Urinary bladder (tissue), 4 donors: ENCODE data around the gene SMC6. TPM values are rescaled to one million over a fixed set of nuclear protein-coding genes. Genes with fewer than 3 reads are reported as not detected.

Source experiments
- DNase-seq: peaks from one replicate; pipeline ENCODE4 v3.0.0-alpha.2; 2015; ENCODE audit errors: extremely low spot score
- H3K27ac ChIP-seq: one replicate; pipeline ENCODE4 v1.5.1; 2013; ENCODE audit warnings: low read depth, mild to moderate bottlenecking, moderate library complexity
- H3K36me3 ChIP-seq: one replicate; pipeline ENCODE4 v1.6.1; 2013; ENCODE audit warnings: mild to moderate bottlenecking, moderate library complexity; ENCODE audit not compliant: insufficient read depth
- H3K4me1 ChIP-seq: one replicate; pipeline ENCODE4 v1.6.1; 2013; ENCODE audit warnings: mild to moderate bottlenecking, moderate library complexity; ENCODE audit not compliant: insufficient read depth
- H3K4me3 ChIP-seq: one replicate; pipeline ENCODE4 v1.5.1; 2013; ENCODE audit warnings: low read depth, low read length
- WGBS: extraction: QIAGEN DNeasy Blood & Tissue Kit; methylation state at CpG from one replicate; pipeline ENCODE4 v1.1.7; 2013; 5-methylcytosine and 5-hydroxymethylcytosine counted together
- polyA plus RNA-seq: library from polyadenylated mRNA; stranded (reverse); fragments of 200-250 nt; gene quantifications from one replicate; pipeline ENCODE4 v1.2.3, GENCODE V29; 2013
- total RNA-seq: library from RNA; depleted of rRNA; stranded (reverse); fragments of >200 nt; gene quantifications from one replicate; pipeline ENCODE4 v1.2.3, GENCODE V29; 2014
- donor health status: healthy with polysubstance abuse.
- donor health status: healthy.

SMC6 gene, protein sequence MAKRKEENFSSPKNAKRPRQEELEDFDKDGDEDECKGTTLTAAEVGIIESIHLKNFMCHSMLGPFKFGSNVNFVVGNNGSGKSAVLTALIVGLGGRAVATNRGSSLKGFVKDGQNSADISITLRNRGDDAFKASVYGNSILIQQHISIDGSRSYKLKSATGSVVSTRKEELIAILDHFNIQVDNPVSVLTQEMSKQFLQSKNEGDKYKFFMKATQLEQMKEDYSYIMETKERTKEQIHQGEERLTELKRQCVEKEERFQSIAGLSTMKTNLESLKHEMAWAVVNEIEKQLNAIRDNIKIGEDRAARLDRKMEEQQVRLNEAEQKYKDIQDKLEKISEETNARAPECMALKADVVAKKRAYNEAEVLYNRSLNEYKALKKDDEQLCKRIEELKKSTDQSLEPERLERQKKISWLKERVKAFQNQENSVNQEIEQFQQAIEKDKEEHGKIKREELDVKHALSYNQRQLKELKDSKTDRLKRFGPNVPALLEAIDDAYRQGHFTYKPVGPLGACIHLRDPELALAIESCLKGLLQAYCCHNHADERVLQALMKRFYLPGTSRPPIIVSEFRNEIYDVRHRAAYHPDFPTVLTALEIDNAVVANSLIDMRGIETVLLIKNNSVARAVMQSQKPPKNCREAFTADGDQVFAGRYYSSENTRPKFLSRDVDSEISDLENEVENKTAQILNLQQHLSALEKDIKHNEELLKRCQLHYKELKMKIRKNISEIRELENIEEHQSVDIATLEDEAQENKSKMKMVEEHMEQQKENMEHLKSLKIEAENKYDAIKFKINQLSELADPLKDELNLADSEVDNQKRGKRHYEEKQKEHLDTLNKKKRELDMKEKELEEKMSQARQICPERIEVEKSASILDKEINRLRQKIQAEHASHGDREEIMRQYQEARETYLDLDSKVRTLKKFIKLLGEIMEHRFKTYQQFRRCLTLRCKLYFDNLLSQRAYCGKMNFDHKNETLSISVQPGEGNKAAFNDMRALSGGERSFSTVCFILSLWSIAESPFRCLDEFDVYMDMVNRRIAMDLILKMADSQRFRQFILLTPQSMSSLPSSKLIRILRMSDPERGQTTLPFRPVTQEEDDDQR
- total RNA-seq (50.0 TPM), polyA plus RNA-seq (7.6 TPM)

DNA sequence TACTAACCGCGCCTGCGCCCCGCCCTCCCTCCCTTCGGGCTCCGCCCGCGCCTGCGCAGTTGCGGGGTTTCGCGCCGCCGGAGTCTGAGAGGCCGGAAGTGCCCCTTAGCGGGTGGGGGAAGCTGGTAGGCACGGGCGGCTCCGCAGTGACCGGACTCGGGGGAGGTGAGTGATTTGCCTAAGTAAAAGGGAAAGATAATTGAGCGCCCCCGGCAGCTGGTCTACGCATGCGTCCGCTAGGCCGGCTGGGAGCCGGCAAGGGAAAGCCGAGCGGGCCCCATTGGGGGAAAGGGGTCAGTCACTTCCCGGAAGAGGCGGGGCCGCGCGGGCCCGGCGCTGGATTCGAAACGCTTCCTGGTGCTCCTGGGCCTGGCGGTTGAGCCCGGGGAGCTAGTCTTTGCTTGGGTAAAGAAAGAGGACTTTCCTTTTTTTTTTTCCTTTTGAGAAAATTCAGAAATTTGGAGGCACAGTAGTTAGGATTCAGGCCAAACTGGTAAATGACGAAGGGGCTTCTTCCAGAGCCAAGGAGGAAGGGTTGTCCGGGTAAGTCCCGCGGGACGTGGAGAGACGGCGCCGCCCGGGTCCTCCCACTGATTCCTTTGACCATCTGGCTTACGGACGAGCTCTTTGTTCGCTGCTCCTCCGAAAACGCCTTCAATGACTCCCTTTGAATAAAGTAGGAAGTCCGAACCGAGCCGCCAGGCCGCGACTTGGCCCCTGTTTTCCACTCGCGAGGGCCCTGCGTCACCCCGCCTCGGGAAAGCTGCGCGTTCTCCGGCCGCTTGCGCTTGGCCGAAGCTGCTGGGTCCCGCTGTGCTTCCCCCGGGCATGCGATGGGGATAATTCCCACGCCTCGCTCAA, at the start of gene SMC6, which contains the start of gene GEN1:
SMC6 (minus strand) TSS at position 8 of the 861 bp plus-strand sequence. CDS start 7,864 bp downstream, outside the sequence.
GEN1 (plus strand) TSS at position 336 of the 861 bp plus-strand sequence. CDS start 5,806 bp downstream, outside the sequence.
- Histone ChIP-seq H3K4me1 (no peaks in the 10 kb centered on the region), H3K36me3 (no peaks in the 10 kb centered on the region), H3K4me3 (peak within 1 kb of the TSS; percentile 89), H3K27ac (peak within 1 kb of the TSS; percentile 98)
- DNase-seq, result peak; percentile 83
- WGBS, result under 1% methylated on average over 76 of the region's 76 CpGs

DNA sequence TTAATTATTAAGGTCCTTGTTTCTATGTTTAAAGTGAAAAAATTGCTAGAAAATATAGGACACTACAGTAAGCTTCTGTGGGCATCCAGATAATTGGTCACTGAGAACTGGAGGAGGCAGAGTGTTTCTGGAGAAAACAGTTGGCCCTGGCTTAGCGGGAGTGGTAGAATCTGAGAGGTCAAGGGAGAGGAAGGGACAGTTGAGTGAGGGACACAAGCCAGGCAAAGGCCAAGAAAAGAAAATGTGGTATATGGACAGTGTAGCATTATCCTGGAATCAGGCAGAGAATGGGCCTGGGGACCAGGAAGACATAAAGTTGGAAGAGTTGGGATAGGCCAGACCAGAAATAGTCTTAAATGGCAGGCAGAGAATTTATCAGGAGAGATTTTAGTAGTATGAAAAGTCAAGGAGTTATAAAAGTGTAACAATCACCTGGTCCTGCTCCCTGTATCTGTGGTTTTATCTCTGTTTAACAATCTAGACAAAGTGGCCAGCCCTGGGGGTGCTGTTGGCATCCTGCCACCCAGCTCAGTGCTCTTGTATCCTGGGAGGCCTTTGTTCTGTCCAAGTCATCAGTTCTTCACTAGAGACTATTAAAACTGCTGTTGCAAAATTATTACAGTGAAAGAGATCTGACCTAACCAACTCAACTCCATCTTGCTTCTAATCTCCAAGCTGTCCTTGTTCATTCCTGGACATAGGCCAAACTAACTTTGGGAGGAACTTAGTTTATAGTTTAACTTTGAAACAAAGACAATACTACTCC, 47.3 kb upstream of the SMC6 start:
- Histone ChIP-seq H3K4me1 (no peaks in the 10 kb centered on the region), H3K27ac (no peak overlapping the region), H3K4me3 (no peak overlapping the region), H3K36me3 (no peaks in the 10 kb centered on the region)
- DNase-seq, result no peak
- WGBS, result 94% methylated on average over 1 of the region's 1 CpG

DNA sequence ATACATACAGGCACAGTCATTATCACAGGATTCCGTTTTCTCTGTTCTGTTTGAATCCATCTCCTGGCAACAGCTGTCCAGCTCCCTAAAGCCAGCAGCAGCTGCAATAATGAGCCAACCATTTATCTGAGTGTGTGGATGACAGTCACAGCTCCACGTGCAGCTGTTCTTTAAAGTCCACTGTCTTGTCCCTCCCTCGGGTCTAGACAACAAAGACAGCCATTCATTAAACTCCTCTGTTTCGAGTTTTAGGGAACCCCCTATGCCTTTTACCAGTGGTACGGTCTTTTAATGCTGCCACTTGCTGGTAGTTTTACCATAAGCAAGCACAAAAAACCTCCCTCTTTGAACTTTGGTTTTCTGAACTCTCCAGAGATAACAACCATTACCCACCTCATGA, 46.6 kb upstream of the SMC6 start:
- 38% methylated on average over 5 of the region's 5 CpGs for WGBS
- no peak for DNase-seq
- Histone ChIP-seq H3K36me3 (no peaks in the 10 kb centered on the region), H3K27ac (no peak overlapping the region), H3K4me1 (no peaks in the 10 kb centered on the region), H3K4me3 (no peak overlapping the region)

DNA sequence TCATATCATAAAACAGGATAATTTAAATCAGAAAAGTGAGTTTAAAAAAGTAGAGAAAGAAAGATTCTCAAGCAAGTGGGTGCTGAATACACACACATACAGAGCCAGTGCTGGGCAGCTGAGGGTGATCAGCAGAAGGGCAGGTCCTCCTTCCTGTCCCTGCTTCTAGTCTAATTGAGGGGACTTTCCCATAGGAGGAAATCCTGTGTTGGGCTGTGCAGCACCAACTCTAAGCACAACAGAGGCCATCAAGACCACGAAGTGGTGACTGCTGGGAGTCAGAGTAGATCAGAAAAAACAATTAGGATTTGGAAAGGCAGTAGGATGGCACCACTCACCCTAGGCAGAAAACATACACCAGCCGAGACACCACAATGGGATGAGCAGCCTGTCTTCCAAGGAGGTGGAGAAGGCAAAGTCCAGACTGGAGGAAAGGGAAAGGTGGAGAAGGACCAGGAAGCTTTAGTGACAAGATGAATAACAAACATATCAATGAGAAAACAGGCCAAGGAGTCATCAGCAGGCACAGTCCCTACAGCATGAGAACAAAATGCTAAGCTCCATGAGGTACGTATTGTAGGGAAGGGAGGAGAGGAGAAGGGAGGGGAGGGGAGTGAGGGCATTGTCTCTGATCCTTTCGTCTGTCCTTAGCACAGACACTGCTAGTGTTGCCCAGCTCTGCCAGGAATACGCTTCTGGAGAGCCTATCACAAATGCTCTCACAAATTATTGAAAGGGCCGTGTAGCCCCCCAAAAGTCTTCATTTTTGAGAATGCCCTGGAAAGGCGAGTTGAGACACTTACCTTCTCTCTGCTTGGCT, 45.9 kb upstream of the SMC6 start:
- 62% methylated on average over 7 of the region's 7 CpGs for whole genome bisulfite sequencing
- H3K4me3 ChIP-seq, result no peak overlapping the region
- no peak for DNase-seq
- H3K36me3 ChIP-seq, result no peaks in the 10 kb centered on the region
- no peaks in the 10 kb centered on the region for H3K4me1 ChIP-seq
- no peak overlapping the region for H3K27ac ChIP-seq

DNA sequence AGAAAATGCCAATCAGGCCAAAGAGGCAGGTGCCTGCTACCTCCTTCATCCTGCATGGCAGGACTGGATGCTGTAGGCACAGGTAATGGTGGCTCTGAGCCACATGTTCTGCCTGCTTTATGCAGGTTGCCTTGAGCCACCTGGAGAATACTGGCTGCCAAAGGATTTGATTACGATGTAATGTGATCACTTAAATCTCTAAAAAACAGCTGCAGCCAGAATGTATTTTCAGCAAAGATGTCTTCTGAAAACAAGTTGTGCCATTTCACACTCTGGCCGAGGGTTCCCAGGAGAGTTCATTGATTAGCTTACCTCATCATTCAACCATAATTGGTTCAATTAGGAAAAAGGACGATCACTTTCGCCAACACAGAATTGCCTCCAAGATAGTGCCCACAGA, 44.7 kb upstream of the SMC6 start:
- WGBS, result 89% methylated on average over 4 of the region's 4 CpGs
- no peaks in the 10 kb centered on the region for H3K36me3 ChIP-seq
- H3K4me3 ChIP-seq, result no peak overlapping the region
- H3K4me1 ChIP-seq, result no peaks in the 10 kb centered on the region
- no peak overlapping the region for H3K27ac ChIP-seq
- no peak for DNase-seq

DNA sequence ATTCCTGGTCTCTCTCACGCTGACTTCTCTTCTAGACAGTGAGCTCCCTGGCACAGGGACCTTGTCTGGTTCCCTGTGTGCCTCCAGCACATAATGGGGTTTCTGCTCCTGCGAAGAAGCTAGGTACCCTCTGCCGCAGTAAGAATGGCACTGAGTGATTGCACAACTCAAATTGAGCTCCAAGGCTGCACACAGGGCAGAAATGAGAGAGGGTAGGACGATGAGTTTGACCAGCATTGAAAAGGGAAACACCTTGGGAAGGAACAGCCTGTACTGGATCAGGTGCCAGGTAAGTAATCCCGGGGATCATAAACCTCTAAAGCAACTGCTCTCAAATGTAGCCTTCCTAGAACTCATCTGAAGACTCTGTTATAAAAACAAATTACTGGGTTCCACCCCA, 41.7 kb upstream of the SMC6 start:
- DNase-seq, result no peak
- H3K27ac ChIP-seq, result no peak overlapping the region
- no peak overlapping the region for H3K4me3 ChIP-seq
- no peaks in the 10 kb centered on the region for H3K36me3 ChIP-seq
- no peaks in the 10 kb centered on the region for H3K4me1 ChIP-seq
- 84% methylated on average over 5 of the region's 5 CpGs for whole genome bisulfite sequencing

DNA sequence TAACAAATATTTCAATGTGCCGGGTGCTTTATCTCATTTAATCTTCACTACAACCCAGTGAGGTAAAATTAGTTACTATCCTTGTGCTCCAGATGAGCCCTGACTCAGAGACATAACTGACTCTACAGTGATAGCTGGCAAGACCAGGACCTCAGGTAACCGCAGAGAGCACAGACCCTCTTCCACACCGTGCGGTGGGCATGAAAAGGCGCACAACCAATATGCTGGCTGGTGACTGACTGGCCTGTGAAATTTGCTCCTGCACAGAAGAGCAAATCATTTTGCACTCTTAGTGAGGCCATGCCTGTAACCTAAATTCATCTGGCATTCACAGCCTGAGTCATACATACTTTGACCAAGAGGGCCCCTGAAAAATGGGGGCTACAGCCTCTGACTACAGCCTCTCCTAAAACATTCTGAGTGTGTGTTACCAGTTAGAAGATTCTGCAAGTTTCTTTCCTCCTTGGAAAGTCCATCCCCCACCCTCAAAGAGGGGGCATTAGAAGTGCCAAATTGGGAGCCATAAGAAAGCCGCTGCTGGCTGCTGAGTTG, 40.3 kb upstream of the SMC6 start:
- Histone ChIP-seq H3K4me1 (no peaks in the 10 kb centered on the region), H3K36me3 (no peaks in the 10 kb centered on the region), H3K4me3 (no peak overlapping the region), H3K27ac (no peak overlapping the region)
- DNase-seq, result no peak
- 80% methylated on average over 6 of the region's 6 CpGs for WGBS

DNA sequence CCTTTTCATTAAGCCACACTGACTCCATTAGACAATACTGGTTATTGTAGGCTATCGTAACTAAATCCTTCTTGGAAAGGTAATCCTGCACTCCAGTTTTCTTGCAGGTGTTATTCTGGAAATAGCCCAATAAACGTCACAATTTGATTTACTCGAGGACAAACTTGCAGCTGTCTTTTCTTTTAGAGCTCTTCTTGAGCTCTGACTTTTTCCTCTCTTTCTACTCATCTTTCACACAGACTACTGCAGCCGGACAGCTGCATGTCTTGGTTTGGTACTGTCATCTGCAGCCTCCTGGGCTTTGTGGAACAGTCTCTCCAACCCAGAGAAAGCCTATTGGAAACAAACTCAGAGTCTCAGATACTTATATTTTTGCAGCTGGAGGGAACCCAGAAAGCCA, 39.7 kb upstream of the SMC6 start:
- no peak for DNase-seq
- Histone ChIP-seq H3K36me3 (no peaks in the 10 kb centered on the region), H3K27ac (no peak overlapping the region), H3K4me3 (no peak overlapping the region), H3K4me1 (no peaks in the 10 kb centered on the region)
- 60% methylated on average over 4 of the region's 4 CpGs for WGBS

DNA sequence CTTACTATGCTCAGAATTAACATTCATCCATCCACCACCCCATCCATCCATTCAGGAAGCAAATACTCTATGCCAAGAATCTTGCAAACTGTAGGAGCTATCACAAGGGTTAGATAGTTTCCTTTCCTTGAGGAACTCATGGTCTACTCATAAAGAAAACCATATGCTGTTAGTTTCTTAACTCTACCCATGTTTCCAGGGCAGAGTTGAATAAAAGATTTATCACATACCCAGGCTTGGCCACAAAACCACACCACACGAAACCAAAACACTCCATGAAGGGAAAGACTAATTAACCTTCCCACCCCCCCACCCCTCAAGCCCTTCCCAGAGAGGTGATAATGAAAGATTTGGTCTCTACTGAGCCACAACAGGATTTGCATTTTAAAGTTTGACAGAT, 38.9 kb upstream of the SMC6 start:
- DNase-seq, result no peak
- no peaks in the 10 kb centered on the region for H3K4me1 ChIP-seq
- 61% methylated on average over 1 of the region's 1 CpG for WGBS
- no peaks in the 10 kb centered on the region for H3K36me3 ChIP-seq
- no peak overlapping the region for H3K4me3 ChIP-seq
- no peak overlapping the region for H3K27ac ChIP-seq

DNA sequence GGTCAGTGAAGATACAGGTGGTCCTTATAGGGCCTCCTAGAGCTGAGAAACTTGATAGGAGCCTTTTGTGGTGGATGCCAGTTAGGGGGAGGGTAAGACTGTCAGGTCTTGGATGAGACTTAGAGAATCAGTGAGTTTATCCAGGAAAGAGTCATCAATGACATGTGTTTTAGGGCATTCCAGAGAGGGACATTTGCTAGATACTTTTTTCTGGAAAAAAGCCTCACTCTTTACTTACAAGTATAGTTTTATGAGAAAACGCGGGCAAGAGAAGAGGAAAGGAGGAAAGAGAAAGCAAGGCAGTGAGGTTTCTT, 38.2 kb upstream of the SMC6 start:
- DNase-seq, result no peak
- no peaks in the 10 kb centered on the region for H3K4me1 ChIP-seq
- no peak overlapping the region for H3K27ac ChIP-seq
- WGBS, result 65% methylated on average over 2 of the region's 2 CpGs
- no peaks in the 10 kb centered on the region for H3K36me3 ChIP-seq
- H3K4me3 ChIP-seq, result no peak overlapping the region

DNA sequence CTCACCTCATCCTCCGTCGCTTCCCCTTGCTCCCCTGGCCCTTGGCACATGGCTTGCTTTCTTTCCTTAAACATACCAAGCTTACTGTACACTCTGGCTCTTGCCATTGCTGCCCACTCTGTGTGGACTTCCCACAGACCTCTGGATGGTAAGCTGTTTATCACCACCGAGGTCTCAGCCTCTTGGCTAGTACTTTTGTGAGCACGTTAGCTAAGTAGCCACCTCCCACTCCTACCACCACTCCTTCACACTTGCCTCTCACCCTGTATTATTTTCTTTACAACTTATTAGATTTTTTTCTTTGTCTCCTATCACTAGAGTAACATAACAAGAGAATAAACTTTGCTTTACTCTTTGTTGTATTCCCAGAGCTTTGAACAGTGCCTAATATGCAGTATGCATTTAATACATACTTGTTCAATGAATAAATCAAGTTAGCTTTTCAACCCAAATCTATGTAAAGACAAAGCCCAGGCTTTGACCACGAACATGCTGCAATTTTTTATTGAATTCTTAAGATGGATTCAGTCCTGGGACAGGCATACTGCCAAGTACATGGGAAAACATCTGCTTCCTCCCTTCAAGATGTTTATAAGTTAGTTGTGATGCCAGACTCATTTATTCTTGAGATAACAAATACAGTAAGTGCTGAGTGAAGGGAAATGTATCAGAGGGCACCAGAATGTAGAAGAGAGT, 37.7 kb upstream of the SMC6 start:
- no peak overlapping the region for H3K4me3 ChIP-seq
- no peaks in the 10 kb centered on the region for H3K36me3 ChIP-seq
- WGBS, result 34% methylated on average over 5 of the region's 5 CpGs
- peak; percentile 49 for DNase-seq
- H3K27ac ChIP-seq, result no peak overlapping the region
- no peaks in the 10 kb centered on the region for H3K4me1 ChIP-seq
